GM21786 (cell line): Measurements from ENCODE around the gene SNX32.
A peak's percentile ranks its signal among the peaks of the same experiment; 100 is the strongest.

Experiments used
- ATAC-seq: cut with Tn5 transposase; IDR thresholded peaks from one replicate; pipeline ENCODE4 v1.9.1; 2021; ENCODE audit not compliant: unreplicated experiment

The SNX32 gene

DNA sequence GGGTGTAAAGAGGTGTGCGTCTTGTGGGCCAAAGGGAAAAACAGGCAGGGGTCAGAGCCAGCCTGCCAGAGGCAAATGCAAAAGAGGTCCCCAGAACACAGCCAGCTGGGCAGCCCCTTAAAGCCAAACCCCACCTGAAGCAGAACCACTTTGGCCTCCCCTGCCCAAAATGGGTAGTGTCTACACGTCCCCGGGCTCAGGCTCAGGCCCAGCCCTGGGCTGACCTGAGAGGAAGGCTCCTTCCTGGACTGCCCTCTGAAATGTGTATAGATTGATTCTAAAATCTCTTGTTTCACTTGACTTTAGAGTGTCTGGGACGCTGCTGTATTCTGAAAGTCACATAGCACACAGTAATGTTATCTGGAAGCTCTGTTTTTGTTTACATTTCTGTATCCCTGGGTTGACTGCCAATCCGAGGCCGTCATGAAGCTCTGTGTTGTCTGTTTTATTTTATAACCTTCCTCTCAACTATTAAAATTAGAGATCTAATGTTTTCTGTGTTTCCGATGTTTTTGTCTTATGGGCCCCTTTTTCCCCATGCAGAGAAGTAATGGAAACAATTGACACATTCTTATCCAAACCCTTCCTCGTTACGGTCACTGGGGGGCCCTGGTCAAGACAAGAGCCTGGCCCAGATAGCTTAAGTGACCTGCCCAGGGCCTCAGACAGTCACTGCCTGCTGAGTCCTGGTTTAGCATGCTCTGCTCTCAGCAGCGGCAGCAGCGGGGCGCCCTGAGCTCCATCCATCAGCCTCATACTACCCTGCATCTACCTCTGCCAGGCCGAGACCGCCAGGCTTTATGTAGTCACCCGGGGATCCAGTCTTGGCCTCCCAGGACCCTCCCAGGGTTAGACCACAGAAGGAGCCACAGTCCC is 36.8 kb upstream of the SNX32 start:
- no peak for ATAC-seq

DNA sequence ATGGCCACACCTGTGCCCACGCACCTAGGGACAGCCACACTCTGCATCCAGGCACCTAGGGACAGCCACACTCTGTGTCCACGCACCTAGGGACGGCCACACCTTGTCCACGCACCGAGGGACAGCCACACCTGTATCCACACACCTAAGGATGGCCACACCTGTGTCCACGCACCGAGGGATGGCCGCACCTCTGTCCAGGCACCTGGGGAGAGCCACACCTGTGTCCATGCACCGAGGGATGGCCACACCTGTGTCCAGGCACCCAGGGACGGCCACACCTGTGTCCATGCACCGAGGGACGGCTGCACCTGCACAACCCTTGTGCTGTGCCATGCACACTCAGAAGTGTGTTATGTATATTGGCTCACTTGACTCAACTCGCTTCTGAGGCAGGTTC is 36.1 kb upstream of the SNX32 start:
- ATAC-seq, result no peak

- ATAC-seq, result no peak
Measured at GRCh38 chr11:65798882-65799281, 34.9 kb upstream of the SNX32 start.

- no peak for ATAC-seq
Measured at GRCh38 chr11:65801153-65801987, 32.4 kb upstream of the SNX32 start.

DNA sequence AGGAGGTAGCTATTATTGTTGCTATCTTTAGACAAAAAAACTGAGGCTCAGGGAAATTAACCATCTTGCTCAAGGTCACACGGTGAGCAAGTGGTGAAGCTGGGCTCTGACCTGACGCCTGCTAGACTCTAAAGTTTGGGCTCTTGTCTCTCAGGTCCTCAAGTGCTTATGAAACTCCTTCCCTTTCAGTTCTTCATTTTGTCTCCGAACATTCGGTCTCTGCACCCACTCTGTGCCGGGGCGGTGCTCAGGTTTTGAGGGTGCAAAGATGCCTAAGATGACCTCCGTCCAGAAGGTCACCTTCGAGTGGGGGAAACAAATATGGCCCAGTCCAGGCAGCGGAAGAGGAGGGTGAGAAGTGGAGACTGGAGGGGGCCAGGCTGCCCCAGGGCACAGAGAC is 30.9 kb upstream of the SNX32 start:
- peak; percentile 69 for ATAC-seq

DNA sequence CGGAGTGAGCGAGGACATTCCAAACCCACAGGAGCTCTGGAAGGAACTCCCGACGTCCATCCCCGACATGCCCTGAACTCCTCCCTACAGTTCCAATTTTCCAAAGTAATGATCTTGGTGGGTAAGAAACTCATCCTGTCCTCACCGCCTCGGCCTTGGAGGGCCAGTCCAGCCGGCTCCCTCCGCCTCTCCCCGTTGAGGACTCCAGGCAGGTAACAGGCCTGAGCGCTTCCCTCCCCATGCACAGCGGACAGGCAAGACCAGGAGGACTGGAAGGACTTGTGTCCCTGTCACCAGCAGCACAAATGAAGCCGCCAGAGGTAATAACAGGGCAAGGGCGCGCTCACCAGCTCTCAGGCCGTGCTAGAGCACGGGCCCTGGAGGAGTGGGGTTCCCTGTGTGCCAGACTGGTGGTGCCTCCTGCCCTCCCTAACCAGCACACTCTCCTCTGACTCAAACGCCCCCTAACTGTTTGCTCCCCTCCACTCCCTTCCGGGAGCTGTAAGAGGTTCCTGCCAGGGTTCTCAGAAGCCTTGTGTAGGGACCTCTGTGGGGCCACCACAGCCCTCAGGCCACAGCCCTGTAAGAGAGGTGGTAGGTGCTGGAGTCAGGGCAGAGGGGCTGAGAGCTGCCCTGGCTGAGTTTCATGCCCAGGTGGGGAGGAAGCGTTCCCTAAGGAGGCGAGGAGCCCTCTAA is 29.8 kb upstream of the SNX32 start:
- ATAC-seq, result no peak

GRCh38 chr11:65806979-65807378 is 26.8 kb upstream of the SNX32 start:
- no peak for ATAC-seq

GRCh38 chr11:65808744-65809341 is 24.9 kb upstream of the SNX32 start:
- ATAC-seq, result no peak

DNA sequence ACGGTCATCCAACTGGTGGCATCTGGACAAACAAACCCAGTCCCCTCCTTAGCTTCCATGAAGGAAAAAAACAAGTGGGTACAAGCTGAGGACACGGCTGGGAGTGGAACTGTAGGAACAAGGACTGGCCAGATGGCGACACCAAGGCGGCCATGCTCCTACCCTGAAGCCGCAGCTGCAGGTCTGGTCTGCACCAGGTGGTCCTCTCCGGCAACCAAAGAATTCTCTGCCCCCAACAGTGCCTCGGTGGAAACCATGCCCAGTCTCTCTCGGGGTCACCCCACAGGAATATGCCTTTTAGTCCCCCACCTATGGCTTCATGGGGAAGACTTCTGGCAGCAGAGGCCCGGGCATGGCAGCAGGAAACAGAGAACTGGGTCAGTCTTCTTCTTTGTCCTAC is 24.3 kb upstream of the SNX32 start:
- ATAC-seq, result no peak

DNA sequence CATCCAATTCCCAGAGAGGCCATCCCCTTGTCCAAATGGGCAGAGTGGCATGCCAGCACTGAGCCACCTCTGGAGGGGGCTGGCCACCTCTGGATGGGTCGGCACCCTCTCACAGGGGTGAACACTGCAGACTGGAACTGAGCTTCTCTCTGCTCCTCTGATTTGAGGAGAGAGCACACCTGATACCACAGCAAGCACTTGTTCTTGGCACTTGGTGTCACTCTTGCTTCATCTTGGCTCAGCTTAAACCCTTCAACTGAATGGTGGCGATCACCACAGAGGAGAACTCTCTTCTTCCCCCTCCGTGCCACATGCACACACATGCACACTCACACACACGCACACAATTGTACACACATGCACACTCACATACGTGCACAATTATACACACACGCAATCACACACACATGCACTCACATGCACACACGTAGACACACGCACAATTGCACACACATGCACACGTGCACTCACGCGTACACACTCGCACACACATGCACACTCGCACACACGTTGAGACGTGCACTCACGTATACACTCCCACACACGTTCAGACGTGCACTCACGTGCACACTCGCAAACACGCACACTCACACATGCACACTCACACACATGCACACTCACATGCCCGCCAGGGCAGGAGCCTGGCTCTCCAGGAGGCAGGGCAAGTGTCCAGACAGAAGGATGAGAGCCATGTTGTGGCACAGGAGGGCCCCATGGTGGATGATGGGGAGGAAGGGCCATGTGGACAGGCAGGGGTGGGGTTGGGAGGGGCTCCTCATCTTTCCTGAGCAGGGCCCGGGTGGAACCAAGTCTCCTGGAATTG is 23.5 kb upstream of the SNX32 start:
- ATAC-seq, result no peak

- no peak for ATAC-seq
Measured at GRCh38 chr11:65811764-65812475, 21.8 kb upstream of the SNX32 start.

DNA sequence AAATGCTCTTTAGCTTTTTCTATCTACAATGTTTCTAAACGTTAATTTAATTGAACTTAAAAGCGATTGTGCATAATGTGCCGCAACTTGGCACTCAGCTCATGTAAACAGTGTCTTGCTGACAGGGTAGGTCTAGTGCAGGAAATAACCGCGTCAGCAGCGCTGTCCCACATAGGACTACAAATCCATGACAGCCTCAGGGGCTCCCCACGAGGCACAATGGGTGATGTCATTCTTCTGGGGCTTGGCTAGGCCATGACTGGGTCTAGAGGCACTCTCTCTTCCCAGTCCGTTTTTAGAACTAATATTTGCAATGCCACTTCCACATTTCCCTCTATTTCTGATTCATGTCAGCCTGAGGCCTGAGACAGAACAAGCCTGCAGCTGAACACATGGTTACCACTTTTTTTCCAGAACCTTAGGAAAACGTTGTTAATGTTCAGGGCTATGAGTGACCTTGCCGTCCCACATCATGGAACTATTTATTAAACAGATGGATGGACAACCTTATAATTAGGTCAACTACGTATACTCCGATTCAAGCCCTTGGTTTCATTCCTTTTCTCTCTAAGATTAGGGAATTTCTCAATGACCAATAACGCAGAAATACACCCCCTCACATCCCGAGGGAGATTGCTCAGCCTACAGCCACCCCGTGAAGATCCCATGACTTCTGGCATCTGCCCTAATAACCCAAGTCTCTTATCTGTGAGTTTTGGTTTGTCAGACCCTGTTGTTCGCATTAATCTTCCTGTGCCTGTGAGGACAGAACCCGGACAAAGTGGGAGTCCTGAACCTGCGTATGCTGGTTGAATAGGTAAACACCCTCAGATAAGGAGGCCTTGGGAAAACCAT is 19.4 kb upstream of the SNX32 start:
- ATAC-seq, result no peak

DNA sequence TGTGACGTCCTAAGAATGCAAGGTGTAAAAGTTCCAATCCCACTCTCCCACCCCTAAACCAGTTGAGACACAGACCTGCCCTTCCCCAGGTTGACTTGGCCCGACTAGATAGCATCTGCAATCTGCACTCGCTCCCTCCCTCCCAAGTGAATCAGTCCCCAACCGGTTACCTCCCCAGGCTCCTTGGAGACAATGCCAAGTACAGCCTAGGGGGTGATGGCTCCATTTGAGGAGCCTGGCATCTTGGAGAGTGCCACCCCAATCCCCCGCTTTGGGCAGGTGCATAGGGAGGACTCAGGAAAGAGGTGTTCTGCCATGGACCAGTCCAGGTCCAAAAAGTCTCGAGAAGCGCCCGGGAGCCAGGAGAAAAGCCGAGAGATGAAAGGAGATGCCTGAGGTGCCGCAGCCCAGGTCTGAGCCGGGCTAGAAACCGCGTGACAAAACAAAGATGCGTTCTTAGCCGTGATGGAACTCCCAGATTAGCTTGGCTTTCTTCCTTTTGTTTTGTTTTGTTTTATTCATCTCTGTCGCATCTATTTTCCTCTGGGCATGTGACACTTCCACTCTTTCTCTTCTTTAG is 18.7 kb upstream of the SNX32 start:
- ATAC-seq, result no peak

GRCh38 chr11:65816696-65817095 is 17.1 kb upstream of the SNX32 start:
- no peak for ATAC-seq

- ATAC-seq, result no peak
Measured at GRCh38 chr11:65817312-65817834, 16.4 kb upstream of the SNX32 start.

DNA sequence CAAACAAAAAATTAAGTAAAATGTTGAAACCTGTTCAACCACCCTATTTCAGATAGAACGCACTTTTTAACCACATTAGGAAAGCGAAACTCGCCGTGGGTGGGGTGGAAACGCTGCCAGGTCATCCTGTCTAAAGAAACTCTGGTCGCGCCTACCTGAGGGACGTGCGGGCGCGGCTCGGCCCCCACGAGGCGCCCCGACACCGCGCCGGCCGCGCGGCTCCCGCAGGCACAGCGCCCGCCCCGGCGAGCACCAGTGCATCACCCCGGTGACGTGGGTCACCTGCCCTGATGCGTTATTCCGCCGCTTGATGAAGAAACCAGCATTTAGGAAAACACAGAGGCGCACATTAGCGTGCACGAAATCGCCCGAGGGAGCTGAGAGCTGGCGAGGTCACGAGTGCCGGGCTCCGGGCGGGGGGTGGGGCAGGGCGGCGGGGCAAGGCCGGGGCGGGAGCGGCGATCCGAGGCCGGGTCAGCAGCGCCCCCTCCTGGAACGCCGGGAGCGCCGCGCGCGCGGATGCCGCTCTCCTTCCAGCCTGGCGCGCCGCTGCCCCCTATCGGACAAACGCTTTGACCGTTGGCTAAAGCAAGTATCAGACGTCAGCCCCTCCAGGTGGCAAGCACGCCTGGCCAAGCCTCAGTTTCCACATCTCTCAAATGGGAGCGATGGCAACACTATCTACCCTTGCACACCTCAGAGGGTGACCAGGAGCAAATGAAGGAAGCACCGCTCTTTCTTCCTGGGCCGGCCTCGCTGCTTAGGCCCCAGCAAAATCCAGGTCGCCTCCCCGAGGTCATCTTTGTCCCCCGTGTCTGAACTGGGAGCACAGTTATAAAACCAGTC is 15.7 kb upstream of the SNX32 start:
- ATAC-seq, result peak; percentile 71

DNA sequence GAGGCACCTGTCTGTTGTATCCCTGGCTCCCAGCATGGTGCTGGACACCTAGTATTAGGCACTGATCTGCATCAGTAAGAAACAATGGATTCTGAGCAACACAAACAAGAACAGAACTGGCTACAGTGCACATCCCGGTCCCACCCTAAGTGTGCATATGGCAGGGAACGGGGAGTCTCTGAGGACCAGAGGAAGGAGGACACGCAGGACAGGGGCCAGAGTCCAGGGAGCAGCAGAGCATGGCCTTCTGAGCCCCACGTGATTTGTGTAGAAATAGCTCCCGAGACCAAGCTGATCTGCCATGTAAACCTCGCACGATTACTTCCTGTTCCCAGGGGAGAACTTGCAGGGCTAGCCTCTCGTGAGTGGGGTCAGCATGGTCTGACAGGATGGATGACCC is 12.7 kb upstream of the SNX32 start:
- ATAC-seq, result no peak
